HEK293 (cell line): ENCODE measurements around the gene CIITA.

ENCODE experiments used
- CTCF ChIA-PET: fragments of 350-600 bp; formaldehyde crosslinking; extraction: SDS; loops from one replicate; lab custom pipeline; 2021; ENCODE audit warnings: antibody characterized with exemption; lab: Yijun Ruan, JAX
- POLR2A ChIA-PET: fragments of 300-600 bp; formaldehyde crosslinking; extraction: SDS; loops from one replicate; lab custom pipeline; 2020; ENCODE audit warnings: antibody characterized with exemption, inconsistent platforms; lab: Yijun Ruan, JAX
- H3K27ac ChIP-seq: fragments of 200-500 bp; sonication (Bioruptor generic); 2 replicates; pipeline ENCODE4 v1.5.1; 2014; ENCODE audit warnings: low read depth, low read length, control low read depth, inconsistent platforms; ENCODE audit errors: extremely low read depth
- H3K36me3 ChIP-seq, 2 experiments: fragments of 200-500 bp in 1 of 2; sonication (Bioruptor generic) in 1 of 2; 1 replicate in 1 of 2; 2 replicates in 1 of 2; pipeline ENCODE4 v1.5.1; 2014 to 2017; ENCODE audit warnings: inconsistent platforms in 2 of 2, low read length in 2 of 2; ENCODE audit not compliant: control insufficient read depth in 2 of 2, insufficient read depth in 1 of 2
- H3K4me1 ChIP-seq: fragments of 200-500 bp; sonication (Bioruptor generic); 2 replicates; pipeline ENCODE4 v1.5.1; 2014; ENCODE audit warnings: mild to moderate bottlenecking, low read length, inconsistent platforms; ENCODE audit not compliant: control insufficient read depth, insufficient read depth
- H3K4me3 ChIP-seq: 2 replicates; pipeline ENCODE4 v1.5.1; 2011; ENCODE audit warnings: low read depth, mild to moderate bottlenecking, control low read depth, low read length, moderate library complexity
- H3K9me3 ChIP-seq: fragments of 200-500 bp; sonication (Bioruptor generic); 2 replicates; pipeline ENCODE4 v1.5.1; 2014; ENCODE audit warnings: low read depth, low read length, inconsistent platforms; ENCODE audit not compliant: control insufficient read depth, insufficient read depth
- BCL11B ChIP-seq: fragments of 450-650 bp; formaldehyde crosslinking; IDR thresholded peaks from 2 replicates; pipeline ENCODE4 v1.5.1; 2016; ENCODE audit warnings: low read depth, missing biosample characterization, missing genetic modification characterization
- GLI4 ChIP-seq: fragments of 450-650 bp; formaldehyde crosslinking; IDR thresholded peaks from 2 replicates; pipeline ENCODE4 v1.5.1; 2016; ENCODE audit warnings: missing biosample characterization, missing genetic modification characterization
- HOXC10 ChIP-seq: sonication (generic); formaldehyde crosslinking; IDR thresholded peaks from 2 replicates; pipeline ENCODE4 v1.8.1; 2023; ENCODE audit warnings: mild to moderate bottlenecking, missing genetic modification reagents
- RBAK ChIP-seq: fragments of 450-650 bp; formaldehyde crosslinking; IDR thresholded peaks from 2 replicates; pipeline ENCODE4 v1.5.1; 2016; ENCODE audit warnings: missing biosample characterization, missing genetic modification characterization
- WT1 ChIP-seq: fragments of 450-650 bp; formaldehyde crosslinking; IDR thresholded peaks from 2 replicates; pipeline ENCODE4 v1.5.1; 2016; ENCODE audit warnings: missing biosample characterization, missing genetic modification characterization
- ZBTB21 ChIP-seq: fragments of 450-650 bp; formaldehyde crosslinking; IDR thresholded peaks from 2 replicates; pipeline ENCODE4 v1.5.1; 2017; ENCODE audit warnings: missing biosample characterization, missing genetic modification characterization
- ZIC2 ChIP-seq: fragments of 450-650 bp; formaldehyde crosslinking; IDR thresholded peaks from 2 replicates; pipeline ENCODE4 v1.5.1; 2016; ENCODE audit warnings: missing biosample characterization, missing genetic modification characterization
- ZNF114 ChIP-seq: fragments of 450-650 bp; formaldehyde crosslinking; IDR thresholded peaks from 2 replicates; pipeline ENCODE4 v1.5.0; 2017; ENCODE audit warnings: missing biosample characterization, missing genetic modification characterization
- ZNF155 ChIP-seq: fragments of 450-650 bp; formaldehyde crosslinking; IDR thresholded peaks from 2 replicates; pipeline ENCODE4 v1.5.1; 2016; ENCODE audit warnings: missing biosample characterization, missing genetic modification characterization
- ZNF214 ChIP-seq: fragments of 450-650 bp; formaldehyde crosslinking; IDR thresholded peaks from 2 replicates; pipeline ENCODE4 v1.5.1; 2017; ENCODE audit warnings: missing biosample characterization, mild to moderate bottlenecking, missing genetic modification characterization, borderline replicate concordance
- ZNF391 ChIP-seq: fragments of 450-650 bp; formaldehyde crosslinking; IDR thresholded peaks from 2 replicates; pipeline ENCODE4 v1.5.1; 2016; ENCODE audit warnings: low read depth, missing biosample characterization, missing genetic modification characterization, borderline replicate concordance
- ZNF561 ChIP-seq: fragments of 450-650 bp; IDR thresholded peaks from 2 replicates; pipeline ENCODE4 v1.5.1; 2018; ENCODE audit warnings: missing biosample characterization, missing genetic modification characterization, borderline replicate concordance
- ZSCAN23 ChIP-seq: fragments of 450-650 bp; formaldehyde crosslinking; IDR thresholded peaks from 2 replicates; pipeline ENCODE4 v1.5.1; 2016; ENCODE audit warnings: missing biosample characterization, missing genetic modification characterization
- TF ChIP-seq, protein P1 (sequence below): fragments of 450-650 bp; formaldehyde crosslinking; conservative IDR thresholded peaks from 2 replicates; pipeline ENCODE4 v1.5.1; 2016; ENCODE audit warnings: low read depth, missing biosample characterization, missing genetic modification characterization
- TF ChIP-seq, protein P2 (sequence below): fragments of 450-650 bp; formaldehyde crosslinking; IDR thresholded peaks from 2 replicates; pipeline ENCODE4 v1.5.1; 2016; ENCODE audit warnings: missing biosample characterization, missing genetic modification characterization, low read depth
- TF ChIP-seq, protein P3 (sequence below): fragments of 450-650 bp; formaldehyde crosslinking; IDR thresholded peaks from 2 replicates; pipeline ENCODE4 v1.5.1; 2016; ENCODE audit warnings: missing biosample characterization, missing genetic modification characterization
- TF ChIP-seq, protein P4 (sequence below): IDR thresholded peaks from 2 replicates; pipeline ENCODE4 v1.6.1; 2011; ENCODE audit warnings: mild to moderate bottlenecking, low read depth, low read length, borderline replicate concordance

CIITA gene

DNA sequence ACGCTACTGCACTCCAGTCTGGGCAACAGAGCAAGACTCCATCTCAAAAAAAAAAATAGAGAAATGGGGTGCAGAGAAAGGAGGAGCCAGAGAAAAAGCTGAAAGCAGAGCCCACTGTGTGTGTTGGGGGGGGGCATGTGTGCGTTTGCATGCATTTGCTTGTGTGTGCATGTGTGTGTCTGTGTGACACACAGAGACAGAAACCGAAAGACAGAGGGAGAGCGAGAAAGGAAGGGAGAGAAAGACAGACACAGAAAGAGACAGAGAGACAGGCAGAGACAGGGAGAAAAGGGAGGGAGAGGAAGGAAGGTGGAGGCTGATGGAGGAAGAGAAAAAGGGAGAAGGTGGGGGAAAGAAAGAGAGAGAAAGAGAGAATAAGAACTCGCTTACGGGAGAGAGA is 9.8 kb upstream of the CIITA start (continued):
- TF ChIP-seq, protein P1, sequence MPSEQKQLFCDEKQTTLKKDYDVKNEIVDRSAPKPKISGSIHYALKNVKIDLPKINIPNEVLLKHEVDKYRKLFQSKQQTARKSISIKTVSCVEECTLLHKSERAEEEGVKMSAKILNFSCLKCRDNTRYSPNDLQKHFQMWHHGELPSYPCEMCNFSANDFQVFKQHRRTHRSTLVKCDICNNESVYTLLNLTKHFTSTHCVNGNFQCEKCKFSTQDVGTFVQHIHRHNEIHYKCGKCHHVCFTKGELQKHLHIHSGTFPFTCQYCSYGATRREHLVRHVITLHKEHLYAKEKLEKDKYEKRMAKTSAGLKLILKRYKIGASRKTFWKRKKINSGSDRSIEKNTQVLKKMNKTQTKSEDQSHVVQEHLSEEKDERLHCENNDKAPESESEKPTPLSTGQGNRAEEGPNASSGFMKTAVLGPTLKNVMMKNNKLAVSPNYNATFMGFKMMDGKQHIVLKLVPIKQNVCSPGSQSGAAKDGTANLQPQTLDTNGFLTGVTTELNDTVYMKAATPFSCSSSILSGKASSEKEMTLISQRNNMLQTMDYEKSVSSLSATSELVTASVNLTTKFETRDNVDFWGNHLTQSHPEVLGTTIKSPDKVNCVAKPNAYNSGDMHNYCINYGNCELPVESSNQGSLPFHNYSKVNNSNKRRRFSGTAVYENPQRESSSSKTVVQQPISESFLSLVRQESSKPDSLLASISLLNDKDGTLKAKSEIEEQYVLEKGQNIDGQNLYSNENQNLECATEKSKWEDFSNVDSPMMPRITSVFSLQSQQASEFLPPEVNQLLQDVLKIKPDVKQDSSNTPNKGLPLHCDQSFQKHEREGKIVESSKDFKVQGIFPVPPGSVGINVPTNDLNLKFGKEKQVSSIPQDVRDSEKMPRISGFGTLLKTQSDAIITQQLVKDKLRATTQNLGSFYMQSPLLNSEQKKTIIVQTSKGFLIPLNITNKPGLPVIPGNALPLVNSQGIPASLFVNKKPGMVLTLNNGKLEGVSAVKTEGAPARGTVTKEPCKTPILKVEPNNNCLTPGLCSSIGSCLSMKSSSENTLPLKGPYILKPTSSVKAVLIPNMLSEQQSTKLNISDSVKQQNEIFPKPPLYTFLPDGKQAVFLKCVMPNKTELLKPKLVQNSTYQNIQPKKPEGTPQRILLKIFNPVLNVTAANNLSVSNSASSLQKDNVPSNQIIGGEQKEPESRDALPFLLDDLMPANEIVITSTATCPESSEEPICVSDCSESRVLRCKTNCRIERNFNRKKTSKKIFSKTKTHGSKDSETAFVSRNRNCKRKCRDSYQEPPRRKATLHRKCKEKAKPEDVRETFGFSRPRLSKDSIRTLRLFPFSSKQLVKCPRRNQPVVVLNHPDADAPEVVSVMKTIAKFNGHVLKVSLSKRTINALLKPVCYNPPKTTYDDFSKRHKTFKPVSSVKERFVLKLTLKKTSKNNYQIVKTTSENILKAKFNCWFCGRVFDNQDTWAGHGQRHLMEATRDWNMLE (tag by site-specific recombination), result no peak
- no peak for TF ChIP-seq ZIC2 (tag by site-specific recombination)

DNA sequence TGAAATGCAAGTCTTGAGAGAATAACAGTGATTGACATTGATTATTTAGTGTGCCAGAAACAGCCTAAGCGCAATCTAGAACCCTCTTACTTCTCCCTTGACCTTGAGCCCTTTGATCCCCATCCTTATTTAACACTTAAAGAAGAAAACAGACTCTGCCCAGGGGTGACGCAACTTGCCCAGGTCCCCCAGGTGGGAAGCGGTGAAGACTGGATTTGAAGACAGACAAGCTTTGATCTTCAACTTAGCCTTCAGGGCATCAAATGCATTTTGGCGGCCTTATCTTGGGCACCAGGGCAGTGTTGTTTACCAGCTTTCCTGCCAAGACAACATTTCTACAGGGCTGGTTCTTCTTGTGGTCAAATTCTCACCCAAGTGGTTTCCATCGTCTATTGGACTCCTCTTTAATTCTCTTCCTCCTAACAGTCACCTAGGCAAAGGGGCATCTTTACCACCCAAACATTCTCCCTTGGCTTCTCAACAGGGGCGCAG is 8.9 kb upstream of the CIITA start:
- Histone ChIP-seq H3K9me3 (no peaks in the 10 kb centered on the region), H3K27ac (no peak overlapping the region), H3K4me3 (no peak overlapping the region), H3K36me3 (no peaks in the 10 kb centered on the region), H3K4me1 (no peaks in the 10 kb centered on the region)
- ChIA-PET POLR2A (no interaction called here), CTCF (no interaction called here)
- TF ChIP-seq, protein P2, sequence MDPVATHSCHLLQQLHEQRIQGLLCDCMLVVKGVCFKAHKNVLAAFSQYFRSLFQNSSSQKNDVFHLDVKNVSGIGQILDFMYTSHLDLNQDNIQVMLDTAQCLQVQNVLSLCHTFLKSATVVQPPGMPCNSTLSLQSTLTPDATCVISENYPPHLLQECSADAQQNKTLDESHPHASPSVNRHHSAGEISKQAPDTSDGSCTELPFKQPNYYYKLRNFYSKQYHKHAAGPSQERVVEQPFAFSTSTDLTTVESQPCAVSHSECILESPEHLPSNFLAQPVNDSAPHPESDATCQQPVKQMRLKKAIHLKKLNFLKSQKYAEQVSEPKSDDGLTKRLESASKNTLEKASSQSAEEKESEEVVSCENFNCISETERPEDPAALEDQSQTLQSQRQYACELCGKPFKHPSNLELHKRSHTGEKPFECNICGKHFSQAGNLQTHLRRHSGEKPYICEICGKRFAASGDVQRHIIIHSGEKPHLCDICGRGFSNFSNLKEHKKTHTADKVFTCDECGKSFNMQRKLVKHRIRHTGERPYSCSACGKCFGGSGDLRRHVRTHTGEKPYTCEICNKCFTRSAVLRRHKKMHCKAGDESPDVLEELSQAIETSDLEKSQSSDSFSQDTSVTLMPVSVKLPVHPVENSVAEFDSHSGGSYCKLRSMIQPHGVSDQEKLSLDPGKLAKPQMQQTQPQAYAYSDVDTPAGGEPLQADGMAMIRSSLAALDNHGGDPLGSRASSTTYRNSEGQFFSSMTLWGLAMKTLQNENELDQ, result no peak
- TF ChIP-seq ZNF114 (tag by site-specific recombination) (no peak), ZNF561 (tag by site-specific recombination) (no peak), RBAK (no peak), GLI4 (tag by site-specific recombination) (no peak), BCL11B (no peak), ZBTB21 (tag by site-specific recombination) (no peak), HOXC10 (no peak), ZSCAN23 (no peak), WT1 (tag by site-specific recombination) (no peak), ZNF155 (no peak), ZNF214 (tag by site-specific recombination) (no peak), ZNF391 (tag by site-specific recombination) (no peak)
- TF ChIP-seq, protein P3, sequence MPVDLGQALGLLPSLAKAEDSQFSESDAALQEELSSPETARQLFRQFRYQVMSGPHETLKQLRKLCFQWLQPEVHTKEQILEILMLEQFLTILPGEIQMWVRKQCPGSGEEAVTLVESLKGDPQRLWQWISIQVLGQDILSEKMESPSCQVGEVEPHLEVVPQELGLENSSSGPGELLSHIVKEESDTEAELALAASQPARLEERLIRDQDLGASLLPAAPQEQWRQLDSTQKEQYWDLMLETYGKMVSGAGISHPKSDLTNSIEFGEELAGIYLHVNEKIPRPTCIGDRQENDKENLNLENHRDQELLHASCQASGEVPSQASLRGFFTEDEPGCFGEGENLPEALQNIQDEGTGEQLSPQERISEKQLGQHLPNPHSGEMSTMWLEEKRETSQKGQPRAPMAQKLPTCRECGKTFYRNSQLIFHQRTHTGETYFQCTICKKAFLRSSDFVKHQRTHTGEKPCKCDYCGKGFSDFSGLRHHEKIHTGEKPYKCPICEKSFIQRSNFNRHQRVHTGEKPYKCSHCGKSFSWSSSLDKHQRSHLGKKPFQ (tag by site-specific recombination), result no peak
- TF ChIP-seq, protein P4, sequence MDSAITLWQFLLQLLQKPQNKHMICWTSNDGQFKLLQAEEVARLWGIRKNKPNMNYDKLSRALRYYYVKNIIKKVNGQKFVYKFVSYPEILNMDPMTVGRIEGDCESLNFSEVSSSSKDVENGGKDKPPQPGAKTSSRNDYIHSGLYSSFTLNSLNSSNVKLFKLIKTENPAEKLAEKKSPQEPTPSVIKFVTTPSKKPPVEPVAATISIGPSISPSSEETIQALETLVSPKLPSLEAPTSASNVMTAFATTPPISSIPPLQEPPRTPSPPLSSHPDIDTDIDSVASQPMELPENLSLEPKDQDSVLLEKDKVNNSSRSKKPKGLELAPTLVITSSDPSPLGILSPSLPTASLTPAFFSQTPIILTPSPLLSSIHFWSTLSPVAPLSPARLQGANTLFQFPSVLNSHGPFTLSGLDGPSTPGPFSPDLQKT, result no peak
